Measurements from ENCODE around the gene NXNL2. TPM values are rescaled to one million over a fixed set of nuclear protein-coding genes. Genes with fewer than 3 reads are reported as not detected.

NXNL2 gene
- total RNA-seq, 1 donor from 2014 or later: 0.58 TPM

DNA sequence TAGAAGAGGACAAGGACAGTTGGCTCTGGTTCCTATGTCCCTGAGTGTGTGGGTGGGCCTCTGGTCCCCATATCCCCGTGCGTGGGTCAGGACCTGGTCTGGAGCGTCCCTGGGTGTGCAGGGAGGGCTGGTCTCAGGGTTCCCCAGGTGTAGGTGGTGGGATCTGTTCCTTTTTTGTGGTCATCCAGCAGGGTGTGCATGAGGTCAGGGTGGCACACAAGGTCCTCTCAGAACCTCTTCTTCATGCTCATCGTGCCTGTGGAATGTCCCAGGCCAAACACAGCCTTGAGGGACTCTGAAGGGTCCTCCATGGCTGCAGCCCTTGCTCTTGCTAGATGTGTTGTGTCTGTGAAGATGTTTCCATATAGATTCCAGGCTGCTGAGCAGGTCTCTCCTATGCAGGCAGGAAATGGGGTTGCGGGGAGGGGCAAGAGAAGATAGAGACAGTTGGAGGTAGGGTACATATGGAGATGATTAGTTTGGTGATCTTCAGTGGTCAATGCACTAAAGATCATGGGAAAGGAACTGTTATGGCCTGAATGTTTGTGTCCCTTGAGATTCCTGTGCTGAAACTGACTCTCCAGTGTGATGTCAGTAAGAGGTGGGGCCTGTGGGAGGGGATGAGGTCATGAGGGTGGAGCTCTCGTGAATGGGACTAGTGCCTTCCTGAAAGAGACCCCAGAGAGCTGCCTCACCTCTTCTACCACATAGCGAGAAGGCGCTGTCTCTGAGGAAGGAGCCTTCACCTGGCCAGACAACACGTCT, 53.1 kb downstream of the NXNL2 start:
- H3K27me3 Mint-ChIP-seq: peaks cover 5% of the 10 kb centered on the region
- peak overlapping the region; percentile 62 for H3K27ac Mint-ChIP-seq
- no peak for TF ChIP-seq CTCF (conservative IDR thresholded peaks at IDR 0.05)
- no peaks in the 10 kb centered on the region for H3K36me3 Mint-ChIP-seq
- H3K9me3 Mint-ChIP-seq: peaks cover 8% of the 10 kb centered on the region
- no peak for DNase-seq (ENCODE audit: extremely low spot score, unreplicated experiment)
- H3K4me3 Mint-ChIP-seq: no peak overlapping the region
- H3K4me1 Mint-ChIP-seq (ENCODE audit: unreplicated experiment): peaks cover 7% of the 10 kb centered on the region

- peaks cover 8% of the 10 kb centered on the region for H3K9me3 Mint-ChIP-seq
- TF ChIP-seq CTCF (conservative IDR thresholded peaks at IDR 0.05): no peak
- no peaks in the 10 kb centered on the region for H3K36me3 Mint-ChIP-seq
- peaks cover 5% of the 10 kb centered on the region for H3K27me3 Mint-ChIP-seq
- no peak overlapping the region for H3K4me3 Mint-ChIP-seq
- H3K27ac Mint-ChIP-seq: no peak overlapping the region
- DNase-seq (ENCODE audit: extremely low spot score, unreplicated experiment): no peak
- no peaks in the 10 kb centered on the region for H3K4me1 Mint-ChIP-seq (ENCODE audit: unreplicated experiment)
These were observed 54.7 kb downstream of the NXNL2 start for GRCh38 chr9:88589656-88590055.

DNA sequence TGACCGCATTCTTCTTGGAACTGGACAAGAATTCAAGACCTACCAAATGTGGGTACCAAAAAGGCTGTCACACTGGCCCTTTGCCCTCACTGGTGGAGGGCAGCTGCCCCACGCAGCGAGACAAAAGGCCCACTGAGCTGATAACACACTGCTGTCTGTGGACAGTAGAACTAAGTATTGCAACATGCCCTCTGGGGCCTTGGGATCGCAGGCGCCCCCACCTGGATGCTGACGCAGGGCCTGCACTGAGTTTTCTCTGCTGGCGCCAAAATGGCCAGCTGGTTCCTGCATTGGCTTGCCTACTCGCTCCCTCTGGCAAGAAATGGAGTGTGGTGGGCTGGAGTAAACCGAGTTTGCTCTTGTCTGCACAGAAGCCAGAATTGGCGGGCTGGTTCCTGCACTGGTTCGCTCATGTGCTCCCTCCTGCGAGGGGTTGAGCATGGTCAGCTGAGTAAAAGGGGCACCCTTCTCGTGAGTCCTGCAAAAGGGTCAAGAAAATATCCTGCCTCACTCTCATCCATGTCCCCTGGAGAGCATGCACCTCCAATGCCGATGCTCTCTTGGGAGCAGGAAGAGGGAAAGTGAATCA, 55.7 kb downstream of the NXNL2 start:
- Mint-ChIP-seq H3K4me3 (no peak overlapping the region), H3K4me1 (ENCODE audit: unreplicated experiment) (no peaks in the 10 kb centered on the region), H3K36me3 (no peaks in the 10 kb centered on the region), H3K27me3 (peaks cover 5% of the 10 kb centered on the region), H3K9me3 (peaks cover 8% of the 10 kb centered on the region), H3K27ac (no peak overlapping the region)
- no peak for TF ChIP-seq CTCF (conservative IDR thresholded peaks at IDR 0.05)
- no peak for DNase-seq (ENCODE audit: extremely low spot score, unreplicated experiment)

DNA sequence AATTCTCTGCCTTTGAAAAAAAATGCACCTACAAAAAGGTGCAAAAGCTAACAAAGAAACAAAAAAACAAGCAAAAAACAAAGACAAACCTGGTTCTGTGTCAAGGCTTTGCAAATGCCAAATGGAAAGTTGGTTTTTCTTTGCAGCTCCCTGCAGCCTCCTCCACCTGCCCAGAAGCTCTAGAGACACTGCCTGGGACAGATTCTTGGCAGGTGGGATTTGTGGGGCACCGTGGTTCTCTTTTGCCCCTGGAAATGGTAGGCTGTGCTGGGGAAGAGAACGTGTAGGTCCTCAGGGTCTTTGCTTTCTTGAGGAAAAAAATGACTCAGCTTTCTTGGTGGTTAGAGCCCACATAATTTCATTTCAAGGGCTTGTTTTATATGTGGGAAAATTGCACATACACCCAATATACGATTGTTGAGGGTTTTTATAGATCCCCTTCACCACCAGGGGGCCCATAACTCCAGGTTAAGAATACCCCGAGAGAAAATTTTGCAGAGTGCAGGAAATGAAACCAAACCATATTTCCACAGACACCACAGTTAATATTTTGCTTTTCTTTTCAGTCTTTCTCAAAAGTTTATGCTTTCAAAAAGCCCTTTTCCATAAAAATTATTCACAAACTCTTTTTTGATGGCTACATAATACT, 58.7 kb downstream of the NXNL2 start:
- Mint-ChIP-seq H3K36me3 (no peaks in the 10 kb centered on the region), H3K27ac (no peak overlapping the region), H3K4me1 (ENCODE audit: unreplicated experiment) (no peaks in the 10 kb centered on the region), H3K27me3 (peaks cover 3% of the 10 kb centered on the region), H3K9me3 (no peaks in the 10 kb centered on the region), H3K4me3 (no peak overlapping the region)
- DNase-seq (ENCODE audit: extremely low spot score, unreplicated experiment): no peak
- peak; percentile 83 for TF ChIP-seq CTCF (conservative IDR thresholded peaks at IDR 0.05)

Other genes with a start within 250 kb of the NXNL2 start
- gene SPIN1, start 146.7 kb upstream of the NXNL2 start, total RNA-seq (ENCODE audit: low replicate concordance): 98.6 and 107 TPM in 2 replicates